Kidney (tissue), 22 donors: ENCODE results near the gene EPOP. TPM values are rescaled to one million over a fixed set of nuclear protein-coding genes. Genes with fewer than 3 reads are reported as not detected.

Experiments used
- DNase-seq, 5 donors: peaks; one replicate each; pipeline ENCODE4 v3.0.0-alpha.2; 2013 to 2020
- FAIRE-seq: peaks from 2 replicates; lab custom pipeline; 2012; peaks lifted over from hg19 to GRCh38; lab: Jason Lieb, UNC
- H3K27ac ChIP-seq, 2 donors: one replicate each; pipeline ENCODE4 v1.7.0; 2013; ENCODE audit warnings: low read depth in 2 of 2, low read length in 2 of 2, inconsistent platforms in 1 of 2
- H3K27me3 ChIP-seq: one replicate; pipeline ENCODE4 v1.7.1; 2013; ENCODE audit warnings: low read length, inconsistent platforms; ENCODE audit not compliant: control insufficient read depth, insufficient read depth
- H3K36me3 ChIP-seq, 3 donors: one replicate each; pipeline versions ENCODE4 v1.7.0 to v1.7.1; 2013; ENCODE audit warnings: low read length in 3 of 3, control low read depth in 1 of 3, inconsistent platforms in 1 of 3; ENCODE audit not compliant: insufficient read depth in 3 of 3, control insufficient read depth in 2 of 3
- H3K4me1 ChIP-seq, 3 donors: one replicate each; pipeline versions ENCODE4 v1.7.0 to v1.7.1; 2013; ENCODE audit warnings: low read length in 3 of 3, inconsistent platforms in 1 of 3, low read depth in 1 of 3; ENCODE audit not compliant: control insufficient read depth in 2 of 3, insufficient read depth in 2 of 3
- H3K4me3 ChIP-seq, 3 donors: one replicate each; pipeline versions ENCODE4 v1.7.0 to v1.8.1; 2013; ENCODE audit warnings: low read length in 3 of 3, control low read depth in 1 of 3, inconsistent platforms in 1 of 3
- H3K9ac ChIP-seq, 3 donors: one replicate each; pipeline versions ENCODE4 v1.7.0 to v1.7.1; 2013; ENCODE audit warnings: low read length in 3 of 3, control low read depth in 1 of 3, inconsistent platforms in 1 of 3
- H3K9me3 ChIP-seq, 3 donors: one replicate each; pipeline versions ENCODE4 v1.7.0 to v1.7.1; 2013; ENCODE audit warnings: low read length in 3 of 3, control low read depth in 1 of 3, inconsistent platforms in 1 of 3; ENCODE audit not compliant: control insufficient read depth in 2 of 3, insufficient read depth in 1 of 3
- intact Hi-C: fragments of 100-400 bp; cut with DNase I; formaldehyde crosslinking; loops from one replicate; pipeline ENCODE4 v1.11.1; 2022
- long read RNA-seq, 10 donors: library from polyadenylated mRNA in 1 of 10; unstranded in 1 of 10; transcript quantifications; one replicate each; pipeline ENCODE4 v2.0.0 and lab custom pipeline, GENCODE V29; 2021 to 2026
- polyA plus RNA-seq: library from polyadenylated mRNA; stranded (reverse); fragments of 350-450 nt; fragmentation: Illumina TruSeq; extraction: RNeasy Lipid Tissue Mini Kit (QIAGEN cat#74804); gene quantifications from one replicate; pipeline ENCODE4 v1.2.3, GENCODE V29; 2014; ENCODE audit warnings: low read depth, low replicate concordance; ENCODE audit not compliant: insufficient read depth
- total RNA-seq: library from RNA; stranded (reverse); fragmentation: NEBNext Ultra II Directional; extraction: Animal tissue kit (Norgen Biotek cat#: 25700); gene quantifications from one replicate; pipeline ENCODE4 v1.2.1, GENCODE V29; 2021
- TF ChIP-seq, protein P1 (sequence below): IDR thresholded peaks from 3 replicates; pipeline ENCODE4 v1.5.1; 2012; ENCODE audit warnings: mild to moderate bottlenecking, moderate library complexity, borderline replicate concordance; ENCODE audit not compliant: insufficient read depth; ENCODE audit errors: extremely low read depth
- donor health status: control.
- donor health status: control.
- donor health status: control.
- donor health status: control.
- donor health status: control.
- donor health status: DM: yes; HTN: yes; CAD: no.
- donor health status: Normal renal cell carcinoma (clear cell type).

EPOP gene
- total RNA-seq, result 1.3 TPM
- polyA plus RNA-seq, result 0.49 TPM
- long read RNA-seq, donor 1, partial matches to known transcripts, result 0 of 3 reads
- long read RNA-seq, donor 1, other reads (novel, unspliced or antisense), result 0 of 3 reads
- long read RNA-seq, donor 2, partial matches to known transcripts, result 0 of 2 reads
- long read RNA-seq, donor 2, other reads (novel, unspliced or antisense), result 0 of 2 reads
- long read RNA-seq, donor 3, partial matches to known transcripts, result 0 of 2 reads
- long read RNA-seq, donor 3, other reads (novel, unspliced or antisense), result 0 of 2 reads
- long read RNA-seq, donor 4, result 0 reads
- long read RNA-seq, donor 5, result 0 reads
- long read RNA-seq, donor 6, result 0 reads
- long read RNA-seq, donor 7, partial matches to known transcripts, result 0 of 2 reads
- long read RNA-seq, donor 7, other reads (novel, unspliced or antisense), result 0 of 2 reads
- long read RNA-seq, donor 8, partial matches to known transcripts, result 0 of 3 reads
- long read RNA-seq, donor 8, other reads (novel, unspliced or antisense), result 0 of 3 reads
- long read RNA-seq, donor 9, partial matches to known transcripts, result 0 of 1 reads
- long read RNA-seq, donor 9, other reads (novel, unspliced or antisense), result 0 of 1 reads
- long read RNA-seq, donor 10, partial matches to known transcripts, result 0 of 4 reads
- long read RNA-seq, donor 10, other reads (novel, unspliced or antisense), result 0 of 4 reads

DNA sequence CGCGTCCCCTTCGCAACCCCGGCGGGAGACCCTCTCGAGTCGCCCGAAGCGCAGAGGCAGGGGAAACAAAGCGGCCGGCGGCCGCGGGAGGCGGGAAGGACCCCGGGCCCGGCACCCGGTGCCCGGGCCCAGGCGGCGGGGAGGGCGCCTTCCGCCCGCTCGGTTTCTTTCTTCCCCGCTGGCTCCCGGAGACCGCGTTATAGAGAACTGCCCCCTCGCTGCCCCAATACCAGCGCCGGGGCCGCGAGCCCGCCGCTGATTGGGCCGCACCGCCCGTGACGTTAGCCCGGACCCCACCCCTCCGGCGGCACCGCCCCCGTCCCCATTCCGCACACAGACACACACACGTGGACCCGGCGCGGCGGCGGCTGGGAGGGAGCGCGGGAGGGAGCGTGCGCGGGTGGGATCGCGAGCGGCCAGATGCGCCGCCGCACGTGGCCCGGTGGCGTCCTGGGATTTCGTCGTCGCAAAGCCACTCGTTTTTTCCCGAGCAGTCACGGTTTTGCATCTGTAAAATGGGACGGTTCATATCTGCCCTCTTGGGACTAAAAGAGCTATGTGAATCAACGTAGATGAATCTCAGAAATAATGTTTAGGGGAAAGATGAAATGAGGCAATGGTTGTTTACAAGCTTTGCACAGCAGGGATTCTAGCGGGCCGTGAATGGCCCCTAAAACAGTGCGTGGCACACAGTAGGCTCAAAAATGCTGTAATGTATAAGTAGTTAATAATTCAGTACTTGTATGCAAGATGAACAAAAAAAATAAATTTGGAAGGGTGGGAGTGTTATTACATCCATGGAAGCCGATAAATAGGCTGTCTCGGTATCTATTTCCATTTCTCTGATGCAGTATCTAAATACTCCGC is at the start of gene EPOP:
Gene EPOP (minus strand): TSS at position 209 of the 867 bp plus-strand sequence. CDS start 462 bp downstream, outside the sequence.
- DNase-seq, result peak; percentile 86 to 95 (median 91)
- FAIRE-seq, result no peak
- Histone ChIP-seq H3K9ac (peak within 1 kb of the TSS in 1 of 3 donors; percentile 34), H3K36me3 (no peaks in the 10 kb centered on the region), H3K9me3 (no peaks in the 10 kb centered on the region), H3K27me3 (peaks cover 21% of the 10 kb centered on the region), H3K27ac (no peak within 1 kb of the TSS), H3K4me1 (peaks cover 0 to 9% (median 3%) of the 10 kb centered on the region in 3 donors), H3K4me3 (peak within 1 kb of the TSS; percentile 11 to 50 (median 26))
- intact Hi-C loops, result loop anchor here (5.0 kb wide), 1 partner anchor 57 kb away; the partner anchor contains the start of gene CISD3
- TF ChIP-seq, protein P1, sequence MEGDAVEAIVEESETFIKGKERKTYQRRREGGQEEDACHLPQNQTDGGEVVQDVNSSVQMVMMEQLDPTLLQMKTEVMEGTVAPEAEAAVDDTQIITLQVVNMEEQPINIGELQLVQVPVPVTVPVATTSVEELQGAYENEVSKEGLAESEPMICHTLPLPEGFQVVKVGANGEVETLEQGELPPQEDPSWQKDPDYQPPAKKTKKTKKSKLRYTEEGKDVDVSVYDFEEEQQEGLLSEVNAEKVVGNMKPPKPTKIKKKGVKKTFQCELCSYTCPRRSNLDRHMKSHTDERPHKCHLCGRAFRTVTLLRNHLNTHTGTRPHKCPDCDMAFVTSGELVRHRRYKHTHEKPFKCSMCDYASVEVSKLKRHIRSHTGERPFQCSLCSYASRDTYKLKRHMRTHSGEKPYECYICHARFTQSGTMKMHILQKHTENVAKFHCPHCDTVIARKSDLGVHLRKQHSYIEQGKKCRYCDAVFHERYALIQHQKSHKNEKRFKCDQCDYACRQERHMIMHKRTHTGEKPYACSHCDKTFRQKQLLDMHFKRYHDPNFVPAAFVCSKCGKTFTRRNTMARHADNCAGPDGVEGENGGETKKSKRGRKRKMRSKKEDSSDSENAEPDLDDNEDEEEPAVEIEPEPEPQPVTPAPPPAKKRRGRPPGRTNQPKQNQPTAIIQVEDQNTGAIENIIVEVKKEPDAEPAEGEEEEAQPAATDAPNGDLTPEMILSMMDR, result no peak

DNA sequence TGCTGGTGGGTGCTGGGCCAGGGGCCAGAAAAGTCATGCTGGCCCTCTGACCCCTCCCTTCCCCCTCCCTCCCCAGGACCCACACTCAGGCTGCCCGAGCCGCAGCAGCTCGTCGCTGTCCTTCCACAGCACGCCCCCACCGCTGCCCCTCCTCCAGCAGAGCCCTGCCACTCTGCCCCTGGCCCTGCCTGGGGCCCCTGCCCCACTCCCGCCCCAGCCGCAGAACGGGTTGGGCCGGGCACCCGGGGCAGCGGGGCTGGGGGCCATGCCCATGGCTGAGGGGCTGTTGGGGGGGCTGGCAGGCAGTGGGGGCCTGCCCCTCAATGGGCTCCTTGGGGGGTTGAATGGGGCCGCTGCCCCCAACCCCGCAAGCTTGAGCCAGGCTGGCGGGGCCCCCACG is 47.0 kb upstream of the EPOP start:
- no peak for FAIRE-seq
- peak in 1 of 5 donors; percentile 49 for DNase-seq
- Histone ChIP-seq H3K27ac (no peak overlapping the region), H3K9ac (no peak overlapping the region), H3K27me3 (no peaks in the 10 kb centered on the region), H3K4me1 (no peaks in the 10 kb centered on the region), H3K9me3 (no peaks in the 10 kb centered on the region), H3K4me3 (no peak overlapping the region), H3K36me3 (peaks cover 2 to 29% (median 13%) of the 10 kb centered on the region in 3 donors)
- TF ChIP-seq, protein P1, result no peak
- intact Hi-C loops, result no loop called here

DNA sequence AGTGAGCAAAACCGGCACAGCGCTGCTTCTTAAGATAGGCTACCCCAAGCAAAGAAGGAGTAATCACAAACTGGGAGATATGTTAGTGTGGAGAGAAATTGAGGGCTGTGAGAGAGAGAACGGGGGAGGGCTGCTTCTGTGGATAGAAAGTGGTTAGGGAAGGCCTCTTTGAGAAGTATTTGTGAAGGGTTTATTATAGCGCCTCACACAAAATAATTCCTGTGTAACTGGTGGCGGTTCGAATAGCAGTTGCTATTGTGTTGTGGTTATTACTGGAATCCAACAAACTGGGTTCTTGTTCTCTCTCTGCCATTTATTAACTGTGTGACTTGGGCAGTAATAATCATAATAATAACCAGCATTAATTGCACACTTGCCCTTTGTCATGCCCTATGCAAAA is 46.2 kb upstream of the EPOP start:
- Histone ChIP-seq H3K27ac (no peak overlapping the region), H3K9me3 (no peaks in the 10 kb centered on the region), H3K9ac (no peak overlapping the region), H3K27me3 (no peaks in the 10 kb centered on the region), H3K4me1 (no peaks in the 10 kb centered on the region), H3K36me3 (peaks cover 3 to 38% (median 14%) of the 10 kb centered on the region in 3 donors), H3K4me3 (no peak overlapping the region)
- FAIRE-seq, result no peak
- intact Hi-C loops, result no loop called here
- TF ChIP-seq, protein P1, result no peak
- no peak for DNase-seq
